Peyer's patch (tissue), 4 donors: ENCODE measurements around the gene ELL2.

Source experiments
- POLR2A ChIP-seq, 2 donors: fragments of 450-650 bp; IDR thresholded peaks; one replicate each; pipeline ENCODE4 v1.5.1; 2017; ENCODE audit warnings: antibody characterized with exemption in 2 of 2, mild to moderate bottlenecking in 2 of 2, moderate library complexity in 2 of 2
- TF ChIP-seq, protein P1 (sequence below), 6 experiments: fragments of 450-650 bp in 4 of 6; fragments of 200-600 bp in 2 of 6; sonication (generic) in 1 of 6; IDR thresholded peaks; one replicate each; pipeline ENCODE4 v1.5.1; 2017 to 2019; ENCODE audit warnings: antibody characterized with exemption in 6 of 6, mild to moderate bottlenecking in 3 of 6, moderate library complexity in 1 of 6

DNA sequence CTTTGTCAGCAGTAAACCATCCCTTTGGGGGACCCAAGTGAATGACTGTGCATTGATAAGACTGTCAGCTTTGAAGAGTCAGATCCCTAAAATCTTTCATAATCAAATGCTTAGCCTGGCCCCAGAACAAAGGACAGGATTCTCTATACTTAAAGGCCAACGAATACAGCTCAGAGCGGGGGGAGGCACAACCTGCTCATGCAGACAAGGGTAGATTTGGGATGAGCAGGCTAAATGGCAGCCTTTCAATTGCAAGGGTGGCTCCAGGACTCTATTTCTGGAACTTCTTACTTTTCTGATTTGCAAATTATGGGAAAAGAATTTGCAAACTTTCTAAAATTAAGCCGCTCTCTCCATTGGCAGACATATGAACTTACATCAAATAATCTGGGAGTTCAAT is 66.4 kb downstream of the ELL2 start:
- TF ChIP-seq, protein P1, sequence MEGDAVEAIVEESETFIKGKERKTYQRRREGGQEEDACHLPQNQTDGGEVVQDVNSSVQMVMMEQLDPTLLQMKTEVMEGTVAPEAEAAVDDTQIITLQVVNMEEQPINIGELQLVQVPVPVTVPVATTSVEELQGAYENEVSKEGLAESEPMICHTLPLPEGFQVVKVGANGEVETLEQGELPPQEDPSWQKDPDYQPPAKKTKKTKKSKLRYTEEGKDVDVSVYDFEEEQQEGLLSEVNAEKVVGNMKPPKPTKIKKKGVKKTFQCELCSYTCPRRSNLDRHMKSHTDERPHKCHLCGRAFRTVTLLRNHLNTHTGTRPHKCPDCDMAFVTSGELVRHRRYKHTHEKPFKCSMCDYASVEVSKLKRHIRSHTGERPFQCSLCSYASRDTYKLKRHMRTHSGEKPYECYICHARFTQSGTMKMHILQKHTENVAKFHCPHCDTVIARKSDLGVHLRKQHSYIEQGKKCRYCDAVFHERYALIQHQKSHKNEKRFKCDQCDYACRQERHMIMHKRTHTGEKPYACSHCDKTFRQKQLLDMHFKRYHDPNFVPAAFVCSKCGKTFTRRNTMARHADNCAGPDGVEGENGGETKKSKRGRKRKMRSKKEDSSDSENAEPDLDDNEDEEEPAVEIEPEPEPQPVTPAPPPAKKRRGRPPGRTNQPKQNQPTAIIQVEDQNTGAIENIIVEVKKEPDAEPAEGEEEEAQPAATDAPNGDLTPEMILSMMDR (IDR thresholded peaks at IDR 0.05) = no peak
- no peak for TF ChIP-seq POLR2A (IDR thresholded peaks at IDR 0.05)
